Fibroblast of villous mesenchyme (primary cell): ENCODE data around the gene BCAT1. TPM values are rescaled to one million over a fixed set of nuclear protein-coding genes. Genes with fewer than 3 reads are reported as not detected.
"Not testable (repeated sequence)": the region's sequence is repeated elsewhere in the genome, so short reads cannot be mapped to it uniquely, and the experiment has no call there.

Experiments
- DNase-seq: peaks from one replicate; pipeline ENCODE4 v3.0.0-alpha.2; 2010; ENCODE audit warnings: low read depth
- H3K4me3 ChIP-seq: 2 replicates; pipeline ENCODE4 v1.5.1; 2011; ENCODE audit warnings: low read depth, mild to moderate bottlenecking, low read length
- total RNA-seq: library from RNA; depleted of rRNA; stranded (reverse); fragments of >200 nt; gene quantifications from 2 replicates; pipeline ENCODE4 v1.2.3, GENCODE V29; 2012
- TF ChIP-seq, protein P1 (sequence below): IDR thresholded peaks from 2 replicates; pipeline ENCODE4 v1.5.1; 2012; ENCODE audit warnings: low read depth, mild to moderate bottlenecking, low read length; ENCODE audit not compliant: insufficient read depth

Gene BCAT1
- total RNA-seq, 1 donor: 199 TPM

DNA sequence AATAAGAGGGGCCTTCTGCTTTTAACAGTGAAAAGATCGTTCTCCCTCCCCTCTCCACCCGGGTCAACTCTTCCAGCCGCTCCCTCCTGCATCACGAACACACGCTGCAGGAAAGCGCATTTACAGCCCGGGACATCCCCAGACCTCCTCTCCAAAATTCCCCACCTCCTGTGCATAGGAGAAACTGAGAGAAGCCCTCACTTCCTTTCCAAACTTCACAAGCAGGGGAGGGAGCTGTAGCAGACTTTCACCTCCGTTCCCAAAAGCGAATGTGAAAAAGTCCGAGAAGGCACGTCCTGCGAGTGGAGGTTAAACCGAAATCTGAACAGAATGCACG is 513 bp downstream of the BCAT1 start:
- peak; percentile 43 for DNase-seq
- TF ChIP-seq, protein P1, sequence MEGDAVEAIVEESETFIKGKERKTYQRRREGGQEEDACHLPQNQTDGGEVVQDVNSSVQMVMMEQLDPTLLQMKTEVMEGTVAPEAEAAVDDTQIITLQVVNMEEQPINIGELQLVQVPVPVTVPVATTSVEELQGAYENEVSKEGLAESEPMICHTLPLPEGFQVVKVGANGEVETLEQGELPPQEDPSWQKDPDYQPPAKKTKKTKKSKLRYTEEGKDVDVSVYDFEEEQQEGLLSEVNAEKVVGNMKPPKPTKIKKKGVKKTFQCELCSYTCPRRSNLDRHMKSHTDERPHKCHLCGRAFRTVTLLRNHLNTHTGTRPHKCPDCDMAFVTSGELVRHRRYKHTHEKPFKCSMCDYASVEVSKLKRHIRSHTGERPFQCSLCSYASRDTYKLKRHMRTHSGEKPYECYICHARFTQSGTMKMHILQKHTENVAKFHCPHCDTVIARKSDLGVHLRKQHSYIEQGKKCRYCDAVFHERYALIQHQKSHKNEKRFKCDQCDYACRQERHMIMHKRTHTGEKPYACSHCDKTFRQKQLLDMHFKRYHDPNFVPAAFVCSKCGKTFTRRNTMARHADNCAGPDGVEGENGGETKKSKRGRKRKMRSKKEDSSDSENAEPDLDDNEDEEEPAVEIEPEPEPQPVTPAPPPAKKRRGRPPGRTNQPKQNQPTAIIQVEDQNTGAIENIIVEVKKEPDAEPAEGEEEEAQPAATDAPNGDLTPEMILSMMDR: no peak
- H3K4me3 ChIP-seq: peak overlapping the region; percentile 96

DNA sequence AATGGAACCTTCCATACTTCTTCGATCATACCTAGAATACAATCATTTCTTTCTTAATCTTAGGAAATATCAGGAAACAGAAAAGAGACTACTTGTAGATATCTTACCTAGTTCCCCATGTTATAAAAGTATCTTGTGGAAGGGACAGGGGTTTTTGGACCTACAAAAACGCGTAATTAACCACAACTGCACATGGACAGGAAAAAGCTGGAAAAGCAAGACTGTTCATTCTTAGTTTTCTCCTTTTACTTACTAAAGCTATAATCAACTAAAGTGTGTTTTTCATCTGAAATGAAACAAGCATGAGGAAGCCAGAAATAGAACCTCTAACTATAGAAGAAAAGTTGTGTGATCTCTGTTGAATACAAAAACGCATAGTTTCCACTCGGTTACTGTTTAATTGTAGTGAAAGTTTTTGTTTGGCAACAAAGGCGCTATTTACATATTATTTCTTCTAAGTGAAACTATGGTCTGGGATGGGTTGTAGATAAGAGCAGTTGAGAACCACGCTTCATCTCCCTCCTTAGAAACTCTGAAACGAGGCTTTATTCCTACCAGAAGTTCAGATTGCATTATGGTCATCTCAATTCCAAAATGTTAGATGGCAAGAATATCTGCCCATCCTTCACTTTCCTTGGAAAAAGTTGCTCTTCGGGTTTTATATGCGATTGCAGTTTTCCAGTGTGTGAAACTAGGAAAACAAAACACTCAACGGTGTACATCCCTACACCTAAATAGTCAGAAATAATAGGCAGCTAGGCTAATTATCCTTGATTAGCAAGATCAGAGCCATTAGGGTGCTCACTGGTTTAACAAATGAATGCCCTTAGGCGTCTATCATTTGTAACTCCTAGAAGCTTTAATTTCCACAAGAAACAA is 1.1 kb downstream of the BCAT1 start:
- H3K4me3 ChIP-seq: peak overlapping the region; percentile 96
- TF ChIP-seq, protein P1: no peak
- peak; percentile 34 for DNase-seq

DNA sequence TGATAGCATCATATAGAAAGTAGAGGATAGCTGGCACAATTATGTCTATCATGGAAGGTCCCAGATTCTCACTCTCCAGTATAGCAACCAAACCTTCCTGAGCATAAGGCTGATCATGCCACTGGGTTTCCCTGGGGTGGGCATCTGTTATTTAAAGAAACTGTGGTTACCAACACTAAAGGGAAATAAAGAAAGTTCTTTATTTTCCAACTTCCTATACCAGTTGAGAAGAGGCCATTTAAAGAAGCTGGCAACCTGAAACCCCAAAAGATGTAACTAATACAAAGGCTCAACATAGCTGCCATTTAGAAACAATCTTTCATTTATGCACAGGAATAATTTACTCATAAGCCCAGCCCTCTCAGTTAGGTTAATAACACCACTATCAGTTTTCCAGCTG is 3.1 kb downstream of the BCAT1 start:
- TF ChIP-seq, protein P1: no peak
- no peak for DNase-seq
- H3K4me3 ChIP-seq: peak overlapping the region; percentile 96

DNA sequence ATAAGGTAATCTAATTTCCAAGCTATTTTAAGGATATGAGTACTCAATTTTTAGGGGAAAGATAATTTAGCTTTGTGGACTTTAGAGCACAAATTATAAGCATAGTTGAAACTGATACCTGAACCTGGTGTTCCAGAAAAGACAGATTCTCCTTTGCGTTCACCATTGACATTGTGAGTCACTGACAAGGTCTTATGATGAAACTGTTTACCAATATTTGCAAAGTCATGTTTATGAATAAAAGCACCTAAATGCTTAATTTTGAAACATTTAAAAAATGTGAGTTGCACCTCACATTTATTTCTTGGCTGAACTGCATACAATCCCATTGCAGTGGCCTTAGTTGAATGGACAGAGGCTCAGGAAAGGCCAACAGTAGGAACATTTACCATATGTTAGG is 3.9 kb downstream of the BCAT1 start:
- no peak for DNase-seq
- H3K4me3 ChIP-seq: no peak overlapping the region
- TF ChIP-seq, protein P1: no peak

DNA sequence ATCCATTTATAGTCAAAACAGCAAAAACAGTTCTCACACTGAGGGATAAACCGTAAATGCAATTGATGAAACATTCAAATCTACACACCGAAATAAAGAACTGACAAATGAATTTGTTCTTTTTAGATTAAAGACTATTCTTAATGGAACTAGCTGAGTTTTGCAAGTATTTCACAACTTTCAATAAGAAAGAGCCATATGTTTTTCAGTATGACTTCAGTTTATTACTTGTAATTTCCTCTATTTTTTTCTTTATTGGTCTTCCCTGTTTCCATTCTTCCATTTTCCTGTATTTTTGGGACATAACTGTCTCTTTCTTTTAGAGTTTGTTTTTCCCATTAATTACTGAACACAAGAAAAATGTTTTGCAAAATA is 4.3 kb downstream of the BCAT1 start:
- H3K4me3 ChIP-seq: no peak overlapping the region
- no peak for DNase-seq
- TF ChIP-seq, protein P1: no peak

DNA sequence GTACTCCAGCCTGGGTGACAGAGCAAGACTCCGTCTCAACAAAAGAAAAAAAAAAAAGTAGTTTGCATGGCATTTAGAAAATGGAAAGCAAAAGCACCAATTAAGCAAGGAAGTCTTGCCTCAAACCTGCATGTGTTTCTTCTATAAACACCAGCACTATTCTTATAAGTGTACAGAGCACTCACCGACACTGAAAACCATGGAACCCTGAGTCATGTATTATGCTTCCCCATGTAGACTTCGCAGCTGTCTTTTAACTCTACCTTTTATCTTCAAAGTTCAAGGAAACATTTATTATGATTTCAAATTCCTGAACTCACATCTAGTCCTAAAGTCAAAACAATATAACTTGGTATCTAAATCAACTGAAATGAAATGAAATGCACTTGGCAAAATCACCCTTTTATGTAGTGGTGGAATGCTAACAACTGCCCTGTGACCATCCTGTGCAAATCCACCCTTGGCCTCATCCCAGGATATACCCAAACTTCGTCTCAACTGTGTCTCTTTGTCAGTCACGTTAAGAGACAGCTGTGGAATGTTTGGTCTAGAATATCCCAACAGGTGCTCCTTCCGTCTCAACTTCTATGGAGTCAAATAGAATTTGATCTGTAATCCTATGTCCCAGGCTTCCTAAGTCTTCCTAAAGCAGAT is 4.8 kb downstream of the BCAT1 start:
- DNase-seq: peak; percentile 47
- TF ChIP-seq, protein P1: no peak
- no peak overlapping the region for H3K4me3 ChIP-seq

DNA sequence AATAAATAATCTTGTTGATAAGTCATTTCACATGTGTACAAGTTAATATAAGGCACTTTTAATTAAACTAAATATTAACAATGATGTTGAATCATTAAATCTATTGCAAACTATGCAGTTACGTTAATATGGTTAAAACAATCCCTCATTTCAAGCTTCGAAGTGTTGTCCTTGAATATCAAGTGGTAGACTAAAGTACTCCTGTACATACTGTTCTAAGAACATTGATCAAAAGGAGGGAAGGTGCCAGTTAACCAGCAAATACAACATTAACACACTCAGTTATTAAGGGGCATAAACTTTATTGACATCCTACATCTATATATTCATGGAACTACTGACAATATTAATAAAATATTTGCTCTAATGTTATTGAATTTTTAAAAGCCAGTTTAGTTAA is 8.7 kb downstream of the BCAT1 start:
- TF ChIP-seq, protein P1: no peak
- no peak for DNase-seq

DNA sequence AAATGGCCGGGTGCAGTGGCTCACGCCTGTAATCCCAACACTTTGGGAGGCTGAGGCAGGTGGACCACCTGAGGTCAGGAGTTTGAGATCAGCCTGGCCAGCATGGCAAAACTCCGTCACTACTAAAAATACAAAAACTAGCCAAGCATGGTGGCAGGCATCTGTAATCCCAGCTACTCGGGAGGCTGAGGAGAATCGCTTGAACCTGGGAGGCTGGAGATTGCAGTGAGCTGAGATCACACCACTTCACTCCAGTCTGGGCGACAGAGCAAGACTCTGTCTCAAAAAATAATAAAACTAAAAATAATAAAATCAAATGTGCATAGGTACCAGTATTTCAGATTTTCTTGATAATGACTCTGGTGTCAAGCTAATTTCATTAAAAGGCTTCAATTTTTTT is 9.3 kb downstream of the BCAT1 start:
- not testable (repeated sequence) for DNase-seq, H3K4me3 ChIP-seq

More for the DNA sequence above, 8.7 kb downstream of the BCAT1 start:
- H3K4me3 ChIP-seq: no peak overlapping the region
